PC-3 (cell line): ENCODE data around the gene CELF1. TPM values are rescaled to one million over a fixed set of nuclear protein-coding genes. Genes with fewer than 3 reads are reported as not detected.
"Not testable (repeated sequence)": the region's sequence is repeated elsewhere in the genome, so short reads cannot be mapped to it uniquely, and the experiment has no call there.

Experiments used
- ATAC-seq: fragments of 200-7000 bp; cut with Tn5 transposase; 2 replicates; pipeline ENCODE4 v1.9.1; 2020; ENCODE audit warnings: mild to moderate bottlenecking, moderate library complexity
- BruUV-seq: library from RNA; stranded (reverse); fragments of 400-500 nt; replicated peaks from 2 replicates; lab custom pipeline; 2021; lab: Mats Ljungman, UMichigan
- CTCF ChIA-PET: fragments of 300-600 bp; sonication (Branson Sonifier 250); formaldehyde crosslinking; loops from one replicate; lab custom pipeline; 2022; ENCODE audit warnings: antibody characterized with exemption; lab: Charles Lee
- POLR2A ChIA-PET: fragments of 300-600 bp; sonication (Branson Sonifier 250); formaldehyde crosslinking; loops from one replicate; lab custom pipeline; 2022; ENCODE audit warnings: antibody characterized with exemption; ENCODE audit not compliant: unreplicated experiment; lab: Charles Lee
- DNase-seq: peaks from one replicate; pipeline ENCODE4 v3.0.0-alpha.2; 2015
- H2AFZ ChIP-seq: fragments of 300-600 bp; sonication (generic); 2 replicates; pipeline ENCODE4 v1.6.0; 2016; ENCODE audit warnings: antibody characterized with exemption, low read length
- H3F3A ChIP-seq: fragments of 300-600 bp; sonication (generic); one replicate; pipeline ENCODE4 v1.6.0; 2017; ENCODE audit warnings: antibody characterized with exemption, low read length, control low read depth, mild to moderate bottlenecking; ENCODE audit not compliant: unreplicated experiment
- H3K27ac ChIP-seq: fragments of 300-600 bp; sonication (generic); 2 replicates; pipeline ENCODE4 v1.5.1; 2016; ENCODE audit warnings: mild to moderate bottlenecking, low read length
- H3K27me3 ChIP-seq: fragments of 300-600 bp; sonication (generic); 2 replicates; pipeline ENCODE4 v1.6.1; 2016; ENCODE audit warnings: low read length, mixed read lengths
- H3K36me3 ChIP-seq: fragments of 300-600 bp; sonication (generic); 2 replicates; pipeline ENCODE4 v1.6.1; 2016; ENCODE audit warnings: low read depth, mixed run types, low read length, mixed read lengths
- H3K4me1 ChIP-seq: fragments of 300-600 bp; sonication (generic); 2 replicates; pipeline ENCODE4 v1.5.1; 2016; ENCODE audit warnings: low read length; ENCODE audit not compliant: insufficient read depth
- H3K4me2 ChIP-seq: fragments of 300-600 bp; sonication (generic); 2 replicates; pipeline ENCODE4 v1.6.0; 2016; ENCODE audit warnings: low read length
- H3K4me3 ChIP-seq: fragments of 300-600 bp; sonication (generic); 2 replicates; pipeline ENCODE4 v1.5.1; 2016; ENCODE audit warnings: mild to moderate bottlenecking, low read length, mixed read lengths
- H3K79me2 ChIP-seq: fragments of 300-600 bp; sonication (generic); 2 replicates; pipeline ENCODE4 v1.6.1; 2017; ENCODE audit warnings: low read length, mixed read lengths
- H3K9ac ChIP-seq: fragments of 300-600 bp; sonication (generic); 2 replicates; pipeline ENCODE4 v1.6.0; 2016; ENCODE audit warnings: mild to moderate bottlenecking, low read length
- H3K9me2 ChIP-seq: fragments of 300-600 bp; sonication (generic); replicated peaks from 2 replicates; pipeline ENCODE4 v1.6.1; 2016; ENCODE audit warnings: mixed run types, low read length, mixed read lengths
- H3K9me3 ChIP-seq: fragments of 300-600 bp; sonication (generic); 2 replicates; pipeline ENCODE4 v1.6.1; 2016; ENCODE audit warnings: low read length, mixed read lengths
- H4K20me1 ChIP-seq: fragments of 300-600 bp; sonication (generic); 2 replicates; pipeline ENCODE4 v1.6.1; 2016; ENCODE audit warnings: low read length, mixed read lengths
- EZH2 ChIP-seq: fragments of 300-600 bp; sonication (generic); IDR thresholded peaks from one replicate; pipeline ENCODE4 v1.6.1; 2017; ENCODE audit warnings: antibody characterized with exemption, mild to moderate bottlenecking, low read length; ENCODE audit not compliant: unreplicated experiment
- EZH2phosphoT487 ChIP-seq: fragments of 300-600 bp; sonication (generic); IDR thresholded peaks from 2 replicates; pipeline ENCODE4 v1.6.1; 2018; ENCODE audit warnings: mild to moderate bottlenecking, antibody characterized with exemption, low read length, borderline replicate concordance
- intact Hi-C: fragments of 100-400 bp; cut with micrococcal nuclease; formaldehyde crosslinking; loops from 2 replicates; pipeline ENCODE4 v1.9.0; 2023
- total RNA-seq: library from RNA; depleted of rRNA; stranded (reverse); fragments of >200 nt; gene quantifications from 2 replicates; pipeline ENCODE4 v1.2.3, GENCODE V29; 2014
- TF ChIP-seq, protein P1 (sequence below): fragments of 300-600 bp; sonication (generic); conservative IDR thresholded peaks from 2 replicates; pipeline ENCODE4 v1.5.1; 2017; ENCODE audit warnings: antibody characterized with exemption, low read depth, mild to moderate bottlenecking, low read length

Gene CELF1
- total RNA-seq, 1 experiment from 2014 or later, result 80.1 TPM

DNA sequence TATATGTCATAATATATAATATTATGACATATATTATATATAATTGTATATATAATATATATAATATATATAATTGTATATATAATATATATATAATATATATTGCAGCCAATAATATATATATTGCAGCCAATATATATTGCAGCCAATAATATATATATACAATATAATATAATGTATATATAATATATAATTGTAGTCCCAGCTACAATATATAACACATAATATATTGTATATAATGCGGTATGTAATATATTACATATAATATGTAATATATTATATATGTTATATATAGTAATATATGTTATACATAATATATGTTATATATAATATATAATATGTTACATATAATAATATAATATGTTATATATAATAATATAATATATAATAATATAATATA, 5.8 kb upstream of the CELF1 start:
- POLR2A ChIA-PET, result no interaction called here
- DNase-seq (no peak), ATAC-seq (no peak)
- BruUV-seq, result no TSS peak
- Histone ChIP-seq H3K4me1 (no peaks in the 10 kb centered on the region), H3K9me2 (no peaks in the 10 kb centered on the region), H2AFZ (no peak overlapping the region), H4K20me1 (no peaks in the 10 kb centered on the region), H3K27me3 (no peaks in the 10 kb centered on the region), H3F3A (no peaks in the 10 kb centered on the region), H3K9ac (no peak overlapping the region), H3K4me3 (no peak overlapping the region), H3K27ac (no peak overlapping the region), H3K36me3 (no peaks in the 10 kb centered on the region), H3K79me2 (no peaks in the 10 kb centered on the region), H3K9me3 (no peaks in the 10 kb centered on the region), H3K4me2 (no peak overlapping the region)
- no peak for TF ChIP-seq EZH2phosphoT487
- no peak for TF ChIP-seq EZH2
- TF ChIP-seq, protein P1, sequence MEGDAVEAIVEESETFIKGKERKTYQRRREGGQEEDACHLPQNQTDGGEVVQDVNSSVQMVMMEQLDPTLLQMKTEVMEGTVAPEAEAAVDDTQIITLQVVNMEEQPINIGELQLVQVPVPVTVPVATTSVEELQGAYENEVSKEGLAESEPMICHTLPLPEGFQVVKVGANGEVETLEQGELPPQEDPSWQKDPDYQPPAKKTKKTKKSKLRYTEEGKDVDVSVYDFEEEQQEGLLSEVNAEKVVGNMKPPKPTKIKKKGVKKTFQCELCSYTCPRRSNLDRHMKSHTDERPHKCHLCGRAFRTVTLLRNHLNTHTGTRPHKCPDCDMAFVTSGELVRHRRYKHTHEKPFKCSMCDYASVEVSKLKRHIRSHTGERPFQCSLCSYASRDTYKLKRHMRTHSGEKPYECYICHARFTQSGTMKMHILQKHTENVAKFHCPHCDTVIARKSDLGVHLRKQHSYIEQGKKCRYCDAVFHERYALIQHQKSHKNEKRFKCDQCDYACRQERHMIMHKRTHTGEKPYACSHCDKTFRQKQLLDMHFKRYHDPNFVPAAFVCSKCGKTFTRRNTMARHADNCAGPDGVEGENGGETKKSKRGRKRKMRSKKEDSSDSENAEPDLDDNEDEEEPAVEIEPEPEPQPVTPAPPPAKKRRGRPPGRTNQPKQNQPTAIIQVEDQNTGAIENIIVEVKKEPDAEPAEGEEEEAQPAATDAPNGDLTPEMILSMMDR, result no peak
- intact Hi-C loops, result no loop called here
- CTCF ChIA-PET, result no interaction called here

- H3F3A ChIP-seq, H3K79me2 ChIP-seq, intact Hi-C loops, H3K4me1 ChIP-seq, H4K20me1 ChIP-seq, H2AFZ ChIP-seq, ATAC-seq, BruUV-seq, H3K9me3 ChIP-seq, H3K36me3 ChIP-seq, H3K4me3 ChIP-seq, CTCF ChIA-PET, H3K27me3 ChIP-seq, H3K4me2 ChIP-seq, H3K27ac ChIP-seq, DNase-seq, H3K9ac ChIP-seq, POLR2A ChIA-PET, H3K9me2 ChIP-seq: not testable (repeated sequence)
Observed at GRCh38 chr11:47557004-47557403, 4.1 kb upstream of the CELF1 start.

- Histone ChIP-seq H3K79me2 (peaks cover 46% of the 10 kb centered on the region), H3K36me3 (peaks cover 12% of the 10 kb centered on the region; the same call in 1 of the 2 replicates), H3K27ac (no peak overlapping the region), H3K9ac (peak overlapping the region; percentile 98), H3K4me1 (peaks cover 12% of the 10 kb centered on the region), H2AFZ (peak overlapping the region; percentile 99), H3K9me2 (no peaks in the 10 kb centered on the region), H3K4me2 (peak overlapping the region; percentile 93), H4K20me1 (peaks cover 23% of the 10 kb centered on the region), H3K9me3 (no peaks in the 10 kb centered on the region), H3F3A (no peaks in the 10 kb centered on the region), H3K4me3 (peak overlapping the region; percentile 93), H3K27me3 (no peaks in the 10 kb centered on the region)
- TF ChIP-seq EZH2phosphoT487 (no peak), EZH2 (no peak)
- TF ChIP-seq, protein P1, result no peak
- DNase-seq, result no peak
- BruUV-seq, result no TSS peak
- POLR2A ChIA-PET, result no interaction called here
- CTCF ChIA-PET, result interaction anchor here (0.6 kb wide), 3 partner anchors 31 to 118 kb away, joined by 3 to 4 read pairs (median 3); no protein-coding TSS in a partner anchor
- ATAC-seq, result peak; percentile 49
- intact Hi-C loops, result no loop called here
Observed at GRCh38 chr11:47553406-47553743, 443 bp upstream of the CELF1 start.
